ENCODE measurements around the gene KDM4D.
"Not testable (repeated sequence)": the region's sequence is repeated elsewhere in the genome, so short reads cannot be mapped to it uniquely, and the experiment has no call there.

Gene KDM4D

GRCh38 chr11:94973099-94973968 is at the start of gene KDM4D, which contains the start of gene CWC15:
Gene KDM4D, plus strand, starts transcription at chr11:94973709. Its CDS starts 23,664 bp downstream, at chr11:94997373.
Gene CWC15, minus strand, starts transcription at chr11:94973556. Its CDS starts 1,371 bp downstream, at chr11:94972185.
- peak; percentile 67 for DNase-seq (ENCODE audit: low read depth)

- no peak for DNase-seq (ENCODE audit: low read depth)
Measured at GRCh38 chr11:94924171-94924572, 49.3 kb upstream of the KDM4D start.

GRCh38 chr11:94924612-94925011 is 48.9 kb upstream of the KDM4D start:
- DNase-seq (ENCODE audit: low read depth), result no peak

- DNase-seq (ENCODE audit: low read depth), result no peak
Measured at GRCh38 chr11:94925422-94926270, 47.9 kb upstream of the KDM4D start.

GRCh38 chr11:94926271-94926625 is 47.3 kb upstream of the KDM4D start:
- DNase-seq (ENCODE audit: low read depth), result no peak

GRCh38 chr11:94926698-94927237 is 46.7 kb upstream of the KDM4D start:
- peak; percentile 96 for DNase-seq (ENCODE audit: low read depth)

GRCh38 chr11:94928117-94928990 is 45.2 kb upstream of the KDM4D start:
- no peak for DNase-seq (ENCODE audit: low read depth)

GRCh38 chr11:94932072-94932471 is 41.4 kb upstream of the KDM4D start:
- not testable (repeated sequence) for DNase-seq (ENCODE audit: low read depth)

GRCh38 chr11:94932503-94932902 is 41.0 kb upstream of the KDM4D start:
- no peak for DNase-seq (ENCODE audit: low read depth)

- DNase-seq (ENCODE audit: low read depth), result peak; percentile 97
Measured at GRCh38 chr11:94933223-94934130, 40.0 kb upstream of the KDM4D start.

GRCh38 chr11:94934362-94934761 is 39.1 kb upstream of the KDM4D start:
- DNase-seq (ENCODE audit: low read depth), result no peak

- DNase-seq (ENCODE audit: low read depth), result no peak
Measured at GRCh38 chr11:94934846-94935245, 38.7 kb upstream of the KDM4D start.

- DNase-seq (ENCODE audit: low read depth), result peak; percentile 86
Measured at GRCh38 chr11:94938095-94939055, 35.1 kb upstream of the KDM4D start.

GRCh38 chr11:94939346-94939745 is 34.2 kb upstream of the KDM4D start:
- no peak for DNase-seq (ENCODE audit: low read depth)

- no peak for DNase-seq (ENCODE audit: low read depth)
Measured at GRCh38 chr11:94941131-94941530, 32.4 kb upstream of the KDM4D start.

- DNase-seq (ENCODE audit: low read depth), result no peak
Measured at GRCh38 chr11:94946812-94947211, 26.7 kb upstream of the KDM4D start.

GRCh38 chr11:94948070-94948617 is 25.4 kb upstream of the KDM4D start:
- peak; percentile 65 for DNase-seq (ENCODE audit: low read depth)

GRCh38 chr11:94954753-94955152 is 18.8 kb upstream of the KDM4D start:
- DNase-seq (ENCODE audit: low read depth), result no peak

- no peak for DNase-seq (ENCODE audit: low read depth)
Measured at GRCh38 chr11:94956963-94957362, 16.5 kb upstream of the KDM4D start.

Data from GM04503 (cell line).